Ishikawa (cell line): ENCODE results near the gene WNT11.

ENCODE experiments used
- EP300 ChIP-seq: IDR thresholded peaks from 2 replicates; pipeline ENCODE4 v1.6.1; 2012; ENCODE audit warnings: borderline replicate concordance
- NFIC ChIP-seq: IDR thresholded peaks from 2 replicates; pipeline ENCODE4 v1.6.1; 2012
- YY1 ChIP-seq: IDR thresholded peaks from 2 replicates; pipeline ENCODE4 v1.6.1; 2012; ENCODE audit warnings: low read depth

DNA sequence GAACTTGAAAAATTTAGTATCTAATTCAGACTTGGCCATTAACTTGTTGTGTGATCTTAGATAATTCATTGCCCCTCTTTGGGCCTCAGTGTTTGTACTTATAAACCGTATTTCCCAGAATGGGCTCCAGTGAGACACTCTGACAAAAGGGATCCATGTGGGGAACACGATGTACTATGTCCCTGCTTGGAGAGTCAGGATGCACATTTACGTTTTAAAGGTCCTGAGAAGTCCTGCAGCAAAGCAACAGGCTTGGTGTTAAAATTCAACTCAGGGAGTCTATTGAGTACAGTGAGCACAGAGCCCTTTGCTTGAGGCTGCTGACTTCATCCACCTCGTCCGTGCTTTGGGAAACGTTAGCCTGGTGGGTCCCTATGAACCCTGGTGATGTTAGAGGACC lies 9.0 kb downstream of the WNT11 start:
- TF ChIP-seq YY1 (no peak), EP300 (no peak), NFIC (no peak)
